ENCODE results near the gene ZFYVE16.

Gene ZFYVE16

GRCh38 chr5:80479713-80480112, 71.8 kb downstream of the ZFYVE16 start:
- TF ChIP-seq ZNF426 (tag by site-specific recombination; IDR thresholded peaks at IDR 0.05): no peak
- TF ChIP-seq, protein P1, sequence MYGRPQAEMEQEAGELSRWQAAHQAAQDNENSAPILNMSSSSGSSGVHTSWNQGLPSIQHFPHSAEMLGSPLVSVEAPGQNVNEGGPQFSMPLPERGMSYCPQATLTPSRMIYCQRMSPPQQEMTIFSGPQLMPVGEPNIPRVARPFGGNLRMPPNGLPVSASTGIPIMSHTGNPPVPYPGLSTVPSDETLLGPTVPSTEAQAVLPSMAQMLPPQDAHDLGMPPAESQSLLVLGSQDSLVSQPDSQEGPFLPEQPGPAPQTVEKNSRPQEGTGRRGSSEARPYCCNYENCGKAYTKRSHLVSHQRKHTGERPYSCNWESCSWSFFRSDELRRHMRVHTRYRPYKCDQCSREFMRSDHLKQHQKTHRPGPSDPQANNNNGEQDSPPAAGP (tag by site-specific recombination; IDR thresholded peaks at IDR 0.05): no peak
- no peak for TF ChIP-seq ZNF610 (tag by site-specific recombination; IDR thresholded peaks at IDR 0.05; ENCODE audit: borderline replicate concordance)
- no peak for TF ChIP-seq HIC1 (tag by site-specific recombination; IDR thresholded peaks at IDR 0.05)
- TF ChIP-seq PRDM1 (tag by site-specific recombination; IDR thresholded peaks at IDR 0.05): no peak
- TF ChIP-seq ZNF488 (tag by site-specific recombination; IDR thresholded peaks at IDR 0.05): no peak
- no peak for TF ChIP-seq GFI1B (tag by site-specific recombination; IDR thresholded peaks at IDR 0.05)
- no peak for TF ChIP-seq ZNF585B (tag by site-specific recombination; IDR thresholded peaks at IDR 0.05)
- TF ChIP-seq ZNF132 (tag by site-specific recombination; IDR thresholded peaks at IDR 0.05; ENCODE audit: borderline replicate concordance): no peak
- ChIA-PET POLR2A (no interaction called here), CTCF (interaction anchor here (0.7 to 2.6 kb wide), 2 partner anchors 12 to 759 kb away, joined by 4 to 12 read pairs; no protein-coding TSS in a partner anchor)
- H3K9me3 ChIP-seq (ENCODE audit: control insufficient read depth, insufficient read depth, low read depth, low read length): no peaks in the 10 kb centered on the region
- no peak overlapping the region for H3K27ac ChIP-seq (ENCODE audit: extremely low read depth, low read depth, low read length)
- no peaks in the 10 kb centered on the region for H3K4me1 ChIP-seq (ENCODE audit: control insufficient read depth, insufficient read depth, low read length)
- H3K36me3 ChIP-seq (ENCODE audit: control insufficient read depth in 2 of 2, insufficient read depth in 1 of 2, low read length in 2 of 2): peaks cover 38 to 46% of the 10 kb centered on the region in 2 experiments
- no peak overlapping the region for H3K4me3 ChIP-seq (ENCODE audit: low read depth, low read length)

DNA sequence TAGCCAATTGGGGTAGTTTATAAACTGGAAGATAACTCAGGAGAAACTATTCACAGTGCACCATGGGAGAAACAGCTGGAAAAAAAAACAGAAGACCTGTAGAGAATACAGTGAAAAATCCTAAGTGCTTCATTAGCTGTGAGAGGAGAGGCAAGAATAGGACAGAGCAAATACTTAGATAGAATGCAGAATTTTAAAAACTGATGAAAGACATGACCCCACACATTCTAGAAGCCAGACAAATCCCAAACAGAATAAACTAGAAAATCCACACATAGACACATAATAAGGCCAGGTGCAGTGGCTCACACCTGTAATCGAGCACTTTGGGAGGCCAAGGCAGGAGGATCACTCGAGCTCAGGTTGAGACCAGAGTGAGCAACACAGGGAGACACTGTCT, 72.5 kb downstream of the ZFYVE16 start:
- no peaks in the 10 kb centered on the region for H3K4me1 ChIP-seq (ENCODE audit: control insufficient read depth, insufficient read depth, low read length)
- ChIA-PET CTCF (interaction anchor here (2.2 to 2.6 kb wide), 2 partner anchors 13 to 108 kb away, joined by 6 to 12 read pairs; no protein-coding TSS in a partner anchor), POLR2A (no interaction called here)
- no peak overlapping the region for H3K27ac ChIP-seq (ENCODE audit: extremely low read depth, low read depth, low read length)
- H3K9me3 ChIP-seq (ENCODE audit: control insufficient read depth, insufficient read depth, low read depth, low read length): no peaks in the 10 kb centered on the region
- H3K36me3 ChIP-seq (ENCODE audit: control insufficient read depth in 2 of 2, insufficient read depth in 1 of 2, low read length in 2 of 2): peaks cover 32 to 45% of the 10 kb centered on the region in 2 experiments
- TF ChIP-seq ZNF558 (tag by site-specific recombination; IDR thresholded peaks at IDR 0.05): peak; percentile 99
- TF ChIP-seq ZNF792 (tag by site-specific recombination; IDR thresholded peaks at IDR 0.05): no peak
- no peak overlapping the region for H3K4me3 ChIP-seq (ENCODE audit: low read depth, low read length)

DNA sequence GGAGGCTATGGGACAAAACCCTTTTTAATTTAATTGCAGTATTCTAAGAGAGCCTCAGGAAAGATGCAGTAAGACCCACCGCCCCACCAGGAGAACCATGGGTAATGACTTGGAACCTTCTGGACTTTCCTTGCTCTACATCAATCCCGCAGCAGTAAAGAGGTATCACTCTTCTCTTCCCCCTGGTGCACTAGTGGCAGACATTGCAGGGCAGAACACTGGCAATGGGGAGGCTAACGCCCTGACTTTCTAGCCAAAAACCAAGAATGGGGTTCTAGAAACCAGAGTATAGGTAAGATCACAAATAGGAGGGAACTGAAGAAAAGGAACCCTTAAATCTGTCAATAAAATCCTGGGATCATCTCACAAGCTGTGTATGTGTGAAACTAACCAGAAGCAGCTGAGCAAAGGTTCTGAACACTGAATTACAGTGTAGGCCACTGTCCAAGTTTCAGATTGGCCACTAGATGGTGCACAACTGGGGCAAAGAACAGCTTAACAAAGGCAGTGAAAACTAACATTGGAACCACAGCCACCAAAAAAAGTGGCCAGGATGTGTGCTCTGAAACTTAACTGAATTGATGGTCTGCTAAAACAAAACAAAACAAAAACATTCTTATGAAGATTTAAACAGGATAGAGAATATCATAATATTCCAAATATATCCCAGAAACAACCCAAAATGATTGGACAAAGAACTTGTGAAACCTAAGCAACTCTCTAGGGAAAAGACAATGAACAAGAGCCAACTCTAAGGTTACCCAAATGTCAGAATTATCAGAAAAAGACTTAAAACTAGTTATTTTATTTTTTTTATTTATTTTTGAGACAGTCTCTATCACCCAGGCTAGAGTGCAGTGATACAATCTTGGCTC, 73.4 kb downstream of the ZFYVE16 start:
- Histone ChIP-seq H3K27ac (ENCODE audit: extremely low read depth, low read depth, low read length) (no peak overlapping the region), H3K4me3 (ENCODE audit: low read depth, low read length) (no peak overlapping the region), H3K9me3 (ENCODE audit: control insufficient read depth, insufficient read depth, low read depth, low read length) (no peaks in the 10 kb centered on the region), H3K36me3 (ENCODE audit: control insufficient read depth in 2 of 2, insufficient read depth in 1 of 2, low read length in 2 of 2) (peaks cover 26 to 42% of the 10 kb centered on the region in 2 experiments), H3K4me1 (ENCODE audit: control insufficient read depth, insufficient read depth, low read length) (no peaks in the 10 kb centered on the region)
- ChIA-PET POLR2A (interaction anchor here (0.6 kb wide), 1 partner anchor 174 kb away, joined by 3 read pairs; no protein-coding TSS in a partner anchor), CTCF (interaction anchor here (0.5 to 2.6 kb wide), 15 partner anchors 8 to 744 kb away, joined by 3 to 14 read pairs (median 4); partner anchors contain the start of gene MSH3)
- TF ChIP-seq ZSCAN30 (tag by site-specific recombination; IDR thresholded peaks at IDR 0.05) (no peak), ZNF654 (tag by site-specific recombination; IDR thresholded peaks at IDR 0.05; ENCODE audit: low read depth) (peak; percentile 44)

Measured in HEK293 (cell line).